HPDE6-E6E7 (cell line): Measurements from ENCODE around the gene CADPS.

ENCODE experiments used
- DNase-seq: peaks from one replicate; pipeline ENCODE4 v3.0.0; 2011; ENCODE audit warnings: missing footprints; ENCODE audit errors: extremely low spot score

The CADPS gene

DNA sequence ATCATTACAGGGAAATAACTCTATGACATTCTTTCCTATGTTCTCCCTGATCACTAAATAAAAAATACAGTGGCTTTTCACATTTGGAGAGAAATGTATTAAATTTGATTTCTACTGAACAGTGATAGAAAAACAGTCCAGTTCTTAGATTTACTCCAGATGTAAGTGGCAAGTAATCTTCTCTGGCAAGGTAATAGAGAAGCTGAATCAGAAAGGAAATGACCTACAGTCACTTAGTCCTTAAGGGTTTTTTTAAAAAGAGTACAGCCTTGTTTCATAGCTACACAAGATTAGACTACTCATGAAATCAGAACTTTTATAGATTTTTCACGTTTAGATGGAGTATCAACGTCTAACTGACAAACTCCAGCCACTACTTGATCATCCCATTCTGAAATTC lies 236.9 kb downstream of the CADPS start:
- no peak for DNase-seq

DNA sequence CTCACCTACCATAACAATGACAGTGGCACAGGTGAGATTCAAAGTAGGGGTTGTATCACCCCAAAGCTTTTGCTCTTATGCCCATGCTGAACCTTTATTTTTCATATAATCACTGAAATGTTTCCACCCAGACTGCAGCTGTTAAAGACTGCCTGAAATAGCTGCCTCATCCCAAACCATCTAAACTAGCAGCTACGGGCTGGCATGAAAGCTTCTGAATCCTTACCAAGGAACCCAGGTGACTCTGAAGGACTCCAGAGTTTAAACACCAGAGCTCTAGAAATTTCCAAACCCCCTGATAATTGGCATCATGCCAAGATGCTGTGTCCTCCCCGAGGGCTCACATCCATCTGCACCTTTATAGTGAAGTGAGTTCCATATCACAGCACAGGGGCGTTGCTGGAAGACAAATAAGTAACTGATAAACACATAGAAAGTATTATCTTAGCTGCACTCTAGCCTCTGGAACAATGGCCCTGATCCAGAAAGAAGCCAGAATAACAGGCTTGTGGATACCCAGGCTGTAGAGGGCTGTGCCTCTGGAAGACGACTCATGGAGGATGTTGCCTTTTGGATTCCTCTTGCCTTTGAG lies 238.9 kb downstream of the CADPS start:
- DNase-seq: no peak

DNA sequence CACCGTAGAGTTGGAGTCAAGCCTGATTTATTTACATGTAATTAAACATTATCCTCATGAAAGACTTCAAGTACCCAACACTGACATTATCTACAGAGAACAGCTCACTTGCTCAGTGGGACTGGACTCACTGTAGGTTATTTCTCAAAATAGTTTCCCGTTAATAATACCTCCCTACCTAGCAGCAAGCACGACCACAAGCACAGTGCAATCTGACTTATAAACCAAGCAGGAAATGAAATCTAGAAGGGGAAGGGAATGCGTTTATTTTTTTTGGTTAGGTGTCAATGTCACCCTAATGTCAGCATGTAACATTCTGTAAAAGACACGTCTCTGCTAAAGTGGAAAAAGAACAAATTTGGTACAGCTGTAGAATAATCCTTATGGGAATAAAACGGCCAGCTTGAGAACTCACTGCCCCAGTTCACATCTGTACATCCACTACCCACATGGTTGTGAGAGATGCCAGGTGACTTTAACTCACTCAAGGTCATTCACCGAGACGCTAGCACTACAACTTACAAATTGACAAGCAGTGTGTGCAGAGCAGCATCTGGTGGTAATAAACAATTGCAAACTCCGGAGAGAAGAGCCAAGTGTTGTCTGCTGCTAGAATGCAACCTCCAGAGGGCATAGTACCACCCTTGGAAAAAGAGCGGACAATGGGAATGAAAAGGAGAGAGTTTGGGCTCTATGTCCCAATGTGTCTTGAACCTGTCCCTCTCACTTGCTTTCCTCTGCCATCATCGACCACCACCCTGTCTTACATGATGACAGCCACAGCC lies 242.5 kb downstream of the CADPS start:
- no peak for DNase-seq

DNA sequence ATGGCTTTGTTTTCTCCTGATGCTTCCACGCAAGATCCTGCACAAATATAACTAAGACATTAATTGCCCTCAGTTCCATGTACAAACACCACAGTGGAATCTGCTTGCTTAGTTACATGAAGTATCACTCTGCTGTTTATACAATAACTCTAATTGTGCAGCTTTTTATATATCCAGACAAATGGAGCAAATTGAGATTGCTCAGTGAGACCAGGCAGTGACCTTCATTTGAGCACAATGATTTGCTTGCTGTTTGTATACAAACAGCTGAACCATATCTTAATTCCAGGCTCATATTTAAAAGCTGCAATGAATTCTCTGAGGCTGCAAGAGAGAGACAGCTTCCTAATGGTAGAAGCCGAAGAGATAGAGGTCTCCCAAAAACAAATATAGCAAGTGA lies 243.7 kb downstream of the CADPS start:
- no peak for DNase-seq

DNA sequence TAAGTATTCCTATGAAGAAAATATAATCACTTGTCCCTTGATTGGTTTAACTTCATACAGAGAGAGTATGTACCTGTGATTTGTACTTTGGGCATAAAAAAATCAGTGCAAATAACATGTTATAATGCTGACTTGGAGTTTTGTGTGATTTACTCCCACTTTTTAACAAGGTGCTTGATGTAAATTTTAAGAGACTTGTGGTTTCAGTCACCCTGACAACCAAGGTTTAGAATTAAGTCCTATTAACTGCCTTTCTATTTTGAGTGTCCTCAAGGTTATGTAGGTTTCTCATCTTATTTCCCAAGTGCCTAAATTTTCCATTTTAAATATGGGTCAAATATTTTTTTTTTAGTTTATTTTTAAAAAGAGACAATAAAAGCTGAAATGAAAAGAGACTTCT lies 244.6 kb downstream of the CADPS start:
- no peak for DNase-seq

DNA sequence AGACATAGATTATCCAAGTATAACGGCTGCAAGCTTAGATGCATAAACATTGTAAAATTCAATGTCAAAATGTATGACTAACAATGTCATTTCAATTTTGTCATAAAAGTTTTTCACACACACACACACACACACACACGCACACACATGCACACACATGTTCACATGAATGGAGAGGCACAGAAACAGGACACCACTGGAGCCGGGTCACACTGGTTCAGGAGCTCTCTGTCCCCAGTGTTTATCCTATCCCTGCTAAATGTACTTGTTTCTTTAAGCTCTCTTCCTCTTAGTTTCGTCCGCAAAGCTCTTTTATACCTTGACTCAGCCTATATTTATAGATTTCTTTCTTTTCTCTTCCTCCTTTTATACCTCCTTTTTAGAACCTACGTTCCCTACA lies 249.9 kb downstream of the CADPS start:
- no peak for DNase-seq

DNA sequence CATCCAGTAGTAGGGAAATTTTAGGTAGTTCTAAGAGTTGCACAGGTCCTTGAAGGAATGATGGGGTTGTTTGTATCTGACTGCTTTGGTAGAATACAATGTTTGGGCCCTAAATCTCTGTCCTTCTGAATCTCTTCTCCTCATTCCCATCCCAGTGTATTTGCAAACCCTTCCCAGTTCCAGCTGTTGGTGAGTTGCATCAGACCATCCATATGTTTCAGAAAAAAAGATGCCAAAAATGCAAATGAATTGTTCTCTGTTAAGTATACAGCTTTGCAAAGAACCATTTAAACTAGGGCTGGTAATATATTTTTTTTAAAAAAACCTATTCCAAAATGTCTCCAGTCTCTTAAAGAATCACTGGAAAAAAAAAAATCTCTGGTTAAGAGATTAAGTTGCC lies 251.0 kb downstream of the CADPS start:
- DNase-seq: no peak

DNA sequence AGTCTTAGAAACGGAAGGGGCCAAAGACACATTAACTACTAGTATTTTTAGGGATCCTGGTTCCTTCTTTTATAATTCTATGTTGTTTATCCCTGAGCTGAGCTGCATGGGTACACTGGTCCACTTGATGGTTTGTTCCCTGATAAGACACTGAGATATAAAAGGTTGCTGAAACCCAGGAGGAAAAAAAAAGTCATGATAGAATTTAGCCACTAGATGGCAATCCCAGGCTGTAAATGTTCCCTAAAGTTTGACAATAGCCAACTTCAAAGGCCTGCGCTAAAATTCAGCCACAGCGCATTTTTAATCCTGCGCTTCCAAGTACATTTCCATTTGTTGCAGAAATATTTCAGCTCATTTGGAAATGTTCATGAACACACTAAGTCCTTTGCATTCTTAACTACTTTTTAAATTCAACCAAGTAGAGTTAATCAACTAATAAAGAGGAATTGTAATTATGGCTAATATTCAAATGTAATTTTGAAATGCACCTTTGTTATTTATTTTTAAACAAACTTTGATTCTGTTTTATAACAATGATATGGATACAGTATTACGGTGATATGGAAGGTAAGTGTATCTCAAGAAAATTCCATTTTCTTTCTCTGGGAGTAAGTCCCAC lies 252.6 kb downstream of the CADPS start:
- DNase-seq: peak; percentile 9

DNA sequence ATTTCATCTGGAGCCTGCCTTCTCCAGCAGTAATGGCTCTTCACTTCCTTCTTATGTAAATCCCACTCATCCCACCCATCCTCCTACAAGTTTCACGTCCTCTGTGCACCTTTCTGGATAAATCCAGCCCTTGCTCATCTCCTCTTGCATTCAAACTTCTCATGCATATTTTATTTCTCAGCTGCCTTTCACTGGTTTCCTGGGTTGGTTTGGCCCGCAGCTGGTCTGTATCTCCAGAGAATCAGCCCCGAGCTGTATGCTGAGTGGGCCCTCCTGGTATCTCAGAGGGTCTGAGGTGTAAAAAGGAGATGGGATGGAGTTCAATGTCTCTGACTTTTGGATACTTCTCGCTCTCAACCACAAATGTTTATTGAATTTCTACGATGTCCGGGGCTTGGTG lies 253.3 kb downstream of the CADPS start:
- DNase-seq: no peak

DNA sequence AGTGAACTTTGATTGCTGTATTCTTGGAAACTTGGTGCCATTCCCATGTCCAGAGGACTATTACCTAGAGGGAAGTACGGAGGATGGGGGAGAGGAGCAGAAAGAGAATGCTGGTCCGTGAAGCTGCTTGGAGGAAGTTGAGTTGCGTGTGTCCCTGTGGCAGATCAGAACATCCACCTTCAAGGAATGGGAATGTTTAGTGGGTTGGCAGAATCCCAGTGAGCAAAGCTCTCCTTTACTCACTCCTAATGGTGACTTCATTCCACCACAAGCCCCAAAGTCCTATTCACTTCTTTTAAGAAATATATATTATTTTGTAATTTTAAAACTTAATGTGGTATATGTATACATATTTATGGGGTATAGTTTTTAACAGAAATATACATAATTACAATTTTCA lies 254.0 kb downstream of the CADPS start:
- no peak for DNase-seq

DNA sequence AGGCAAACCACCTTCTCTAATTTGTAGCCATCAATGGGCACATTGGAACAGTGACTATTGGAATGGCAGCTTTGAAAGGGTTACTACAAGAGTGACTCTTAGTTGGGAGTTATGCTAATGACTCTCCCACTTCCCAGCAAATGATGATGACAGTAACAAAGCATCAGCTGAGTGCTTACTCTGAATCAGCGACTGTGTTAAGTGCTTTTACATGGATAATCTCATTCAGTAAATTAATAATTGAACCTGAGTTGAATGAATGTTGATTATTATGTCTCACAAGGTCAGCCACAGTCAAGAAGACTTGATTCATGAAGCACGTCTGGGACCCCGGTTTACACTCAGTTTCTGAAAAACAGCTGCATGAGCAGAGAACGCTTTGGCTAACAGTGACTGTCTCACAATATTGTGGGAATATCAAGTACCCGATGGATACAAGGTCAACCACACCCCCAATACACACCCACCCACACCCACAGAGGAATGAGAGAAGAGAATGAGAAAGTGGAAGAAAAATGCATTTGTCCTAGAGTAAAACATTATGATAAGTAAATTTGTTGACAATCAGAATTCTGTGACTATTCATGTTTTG lies 259.9 kb downstream of the CADPS start:
- DNase-seq: no peak

DNA sequence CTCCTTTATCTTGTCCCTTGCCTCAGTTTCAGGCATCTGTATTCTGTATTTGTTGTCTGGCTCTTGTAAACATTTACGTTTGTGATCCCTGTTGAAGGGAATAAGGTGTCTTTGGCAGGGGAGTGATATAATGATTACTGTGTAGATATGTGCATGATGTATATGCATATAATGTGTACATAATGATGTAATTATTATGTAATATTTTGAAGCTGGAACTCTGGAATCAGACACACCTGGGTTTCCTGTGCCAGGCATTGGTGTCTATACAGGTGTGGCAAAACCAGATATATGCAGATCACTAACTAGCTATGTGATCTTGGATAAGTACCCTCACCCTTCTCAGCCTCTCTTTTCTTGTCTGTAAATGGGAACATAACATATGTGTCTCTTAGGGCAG lies 260.7 kb downstream of the CADPS start:
- DNase-seq: no peak

DNA sequence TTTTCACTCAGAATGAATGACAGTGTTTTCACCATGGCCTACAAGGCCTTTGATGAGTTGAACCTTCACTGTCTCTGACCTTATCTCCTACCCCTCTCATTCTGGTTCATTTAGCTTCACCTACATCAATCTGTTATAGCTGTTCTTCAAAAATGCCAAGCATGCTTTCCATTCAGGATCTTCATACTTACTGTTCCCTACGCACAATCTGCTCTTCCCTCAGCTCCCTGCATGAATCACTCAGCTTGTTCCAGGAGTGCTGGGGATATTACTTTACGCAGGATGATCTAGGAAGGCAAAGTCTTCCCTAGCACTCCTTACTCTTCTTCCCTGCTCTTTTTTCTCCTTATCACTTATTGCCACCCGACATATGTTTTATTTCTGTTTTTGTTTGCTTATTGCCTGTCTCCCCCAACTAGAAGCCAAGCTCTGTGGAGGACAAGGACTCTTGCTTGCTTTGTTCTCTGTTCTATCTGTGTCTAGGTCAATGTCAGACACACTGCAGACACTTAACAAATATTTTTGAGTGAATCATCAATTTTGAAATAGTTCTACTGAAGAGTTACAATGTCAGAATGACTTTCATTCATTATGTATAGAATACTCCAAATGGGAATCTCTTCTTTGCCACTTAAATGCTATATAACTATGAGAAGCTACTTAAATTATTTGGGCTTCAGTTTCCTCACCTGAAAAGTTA lies 263.5 kb downstream of the CADPS start:
- no peak for DNase-seq

DNA sequence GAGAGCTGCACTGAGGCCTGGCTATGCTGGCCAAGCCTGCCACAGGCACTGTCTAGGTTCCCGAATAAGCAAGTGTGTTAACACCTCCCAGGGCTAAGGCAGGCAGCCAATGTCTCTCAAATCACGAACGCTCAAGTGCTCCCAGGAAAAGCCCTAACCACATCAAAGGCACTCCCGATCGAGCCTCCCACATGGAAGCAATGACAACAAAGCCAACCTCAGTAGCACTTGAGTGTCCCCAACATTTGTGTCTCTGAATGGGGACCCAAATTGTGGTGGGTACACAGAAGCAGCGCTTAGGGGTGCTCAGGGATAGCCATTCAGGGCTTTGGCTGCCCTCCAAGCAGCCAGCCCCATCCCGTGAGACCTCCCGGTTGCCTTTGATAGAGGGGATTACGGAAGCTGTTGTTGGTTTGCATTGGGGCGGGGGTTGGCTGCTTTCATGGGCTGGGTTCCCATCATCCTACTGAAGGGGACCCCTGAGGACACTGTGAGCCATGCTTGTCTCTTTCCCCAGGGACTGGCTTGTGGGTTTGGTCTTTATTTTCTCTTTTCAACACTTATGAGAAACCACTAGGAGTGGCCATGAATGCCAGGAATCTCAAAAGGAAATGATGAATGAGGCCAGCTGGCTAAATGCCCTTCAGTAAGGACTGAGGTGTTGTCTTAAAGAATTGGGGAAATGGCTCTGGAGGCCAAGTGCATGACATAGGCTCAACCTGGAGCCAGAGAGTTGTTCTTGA lies 267.8 kb downstream of the CADPS start:
- no peak for DNase-seq

DNA sequence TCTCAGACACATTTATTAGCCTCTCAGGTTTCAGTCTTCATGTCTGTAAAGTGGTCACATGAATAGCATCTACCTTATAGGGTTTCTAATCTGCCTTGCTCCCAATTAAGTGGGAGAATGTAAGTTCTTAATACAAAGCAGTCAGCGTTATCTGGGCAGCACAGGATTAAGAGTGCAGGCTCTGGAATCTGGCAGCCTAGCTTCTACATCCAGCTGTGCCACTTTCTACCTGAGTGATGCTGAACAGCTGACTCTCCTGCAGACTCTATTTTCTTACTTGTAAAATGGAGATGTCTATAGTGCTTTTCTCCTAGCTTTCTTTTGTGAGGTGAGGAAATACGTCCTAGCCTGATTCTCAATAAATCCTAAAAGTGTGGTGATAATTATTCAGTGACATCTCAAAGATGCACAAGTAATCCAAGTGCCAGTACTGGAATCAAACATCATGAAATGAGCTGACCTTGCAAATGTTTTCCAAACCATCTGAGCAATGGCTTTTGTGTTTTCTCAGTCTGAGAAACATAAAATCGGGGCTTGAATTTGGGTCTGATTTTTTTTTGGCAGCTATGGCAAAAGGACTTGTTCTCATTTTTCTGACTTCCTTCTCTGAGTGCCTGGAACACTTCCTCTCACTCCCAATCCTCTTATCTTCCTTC lies 269.7 kb downstream of the CADPS start:
- no peak for DNase-seq

DNA sequence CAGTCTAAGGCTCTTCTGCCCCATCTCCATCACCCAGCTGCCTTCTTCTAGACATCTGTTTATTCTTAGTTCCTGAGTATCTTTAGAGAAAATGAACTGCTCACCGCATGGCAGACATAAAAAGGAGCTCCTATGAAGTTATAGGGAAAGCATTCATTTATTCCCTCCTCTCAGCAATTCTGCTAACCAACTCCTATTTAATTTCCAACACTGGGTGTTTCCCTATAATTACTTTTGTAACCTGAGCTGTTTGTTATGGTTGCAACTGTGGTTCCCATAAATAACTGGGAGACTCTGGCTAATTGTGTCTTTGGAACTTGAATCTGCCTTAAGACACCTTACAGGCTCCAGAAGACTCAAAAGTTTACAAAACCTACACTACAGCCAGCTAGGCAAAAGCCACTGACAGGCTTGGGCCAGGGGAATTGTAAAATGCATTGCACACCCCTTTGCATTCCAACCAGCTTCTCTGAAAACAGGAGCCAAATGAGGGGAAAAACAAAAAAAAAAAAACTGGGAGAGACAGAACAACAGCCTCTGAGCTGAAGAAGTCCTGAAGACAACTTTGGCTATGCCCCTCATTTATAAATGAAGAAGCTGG lies 270.4 kb downstream of the CADPS start:
- no peak for DNase-seq

DNA sequence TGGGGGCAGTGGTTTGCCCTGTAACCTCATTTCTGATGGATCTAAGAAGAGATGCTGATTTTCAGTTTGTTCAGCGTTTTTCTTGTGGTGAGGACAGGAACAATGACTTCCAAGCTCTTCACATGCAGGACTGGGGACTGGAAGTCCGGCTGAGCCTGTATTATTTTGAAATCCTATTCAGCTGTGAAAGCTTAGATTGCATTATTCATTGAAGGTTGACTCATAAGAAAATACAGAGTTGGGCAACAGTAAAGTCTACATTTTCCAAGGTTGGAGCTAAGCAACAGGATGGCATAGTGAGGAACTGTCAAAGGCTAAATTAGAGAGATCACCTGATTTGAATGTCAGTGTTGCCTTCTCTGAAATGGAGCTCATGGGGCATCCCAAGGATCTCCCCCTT lies 270.9 kb downstream of the CADPS start:
- DNase-seq: peak; percentile 40

DNA sequence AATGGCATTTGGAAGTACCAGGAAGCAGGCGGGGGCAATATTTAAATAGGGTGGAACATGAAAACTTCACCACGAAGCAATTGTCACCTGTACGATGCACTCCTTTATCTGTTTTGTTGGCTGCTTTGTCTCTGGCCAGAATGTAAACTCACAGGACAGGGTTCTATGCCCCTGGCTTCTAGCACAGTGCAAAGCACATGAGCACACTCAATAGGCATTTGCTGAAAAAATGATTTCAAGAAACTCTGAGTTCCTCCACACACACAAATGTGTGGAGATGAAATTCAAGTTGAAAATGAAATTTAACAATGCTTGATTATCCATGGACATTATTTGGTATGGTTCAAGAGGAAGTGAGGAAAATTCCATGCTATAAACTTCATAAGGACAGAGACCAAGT lies 272.2 kb downstream of the CADPS start:
- no peak for DNase-seq

DNA sequence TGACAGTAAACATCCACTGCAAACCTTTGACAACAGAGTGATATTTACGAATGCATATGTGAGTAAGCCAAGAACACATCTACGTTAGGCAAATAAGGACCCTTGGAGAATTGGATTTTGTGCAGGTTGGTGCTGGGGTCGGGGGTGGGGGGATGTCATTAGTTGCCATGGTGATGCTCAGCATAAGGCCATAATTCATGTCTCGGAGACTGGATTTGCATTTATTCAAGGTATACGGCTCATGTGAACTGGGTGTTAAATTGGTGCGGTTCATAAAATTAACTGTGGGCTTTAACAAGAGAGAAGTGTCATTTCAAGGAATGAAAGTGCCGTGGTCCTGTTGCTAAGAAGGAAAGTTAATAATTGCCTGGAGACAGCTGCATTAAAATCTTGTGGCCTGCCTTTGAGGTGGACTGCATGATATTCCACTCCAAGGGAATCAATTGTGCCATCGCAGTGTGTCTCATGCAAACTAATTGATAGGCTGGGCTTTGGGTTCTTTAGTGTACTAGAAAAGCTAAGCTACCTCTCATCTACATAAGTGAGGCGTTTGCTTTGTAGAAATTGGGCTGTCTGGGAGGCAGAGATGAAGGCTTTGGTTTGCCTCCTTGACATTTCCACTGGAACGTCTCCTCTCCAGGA lies 273.0 kb downstream of the CADPS start:
- no peak for DNase-seq
